CD4-positive, alpha-beta T cell treated with Interleukin-15 for 1 hour (primary cell): ENCODE results near the gene MPZL2.

Source experiments
- DNase-seq: peaks from one replicate; pipeline ENCODE4 v3.0.0-alpha.2; 2020

MPZL2 gene

DNA sequence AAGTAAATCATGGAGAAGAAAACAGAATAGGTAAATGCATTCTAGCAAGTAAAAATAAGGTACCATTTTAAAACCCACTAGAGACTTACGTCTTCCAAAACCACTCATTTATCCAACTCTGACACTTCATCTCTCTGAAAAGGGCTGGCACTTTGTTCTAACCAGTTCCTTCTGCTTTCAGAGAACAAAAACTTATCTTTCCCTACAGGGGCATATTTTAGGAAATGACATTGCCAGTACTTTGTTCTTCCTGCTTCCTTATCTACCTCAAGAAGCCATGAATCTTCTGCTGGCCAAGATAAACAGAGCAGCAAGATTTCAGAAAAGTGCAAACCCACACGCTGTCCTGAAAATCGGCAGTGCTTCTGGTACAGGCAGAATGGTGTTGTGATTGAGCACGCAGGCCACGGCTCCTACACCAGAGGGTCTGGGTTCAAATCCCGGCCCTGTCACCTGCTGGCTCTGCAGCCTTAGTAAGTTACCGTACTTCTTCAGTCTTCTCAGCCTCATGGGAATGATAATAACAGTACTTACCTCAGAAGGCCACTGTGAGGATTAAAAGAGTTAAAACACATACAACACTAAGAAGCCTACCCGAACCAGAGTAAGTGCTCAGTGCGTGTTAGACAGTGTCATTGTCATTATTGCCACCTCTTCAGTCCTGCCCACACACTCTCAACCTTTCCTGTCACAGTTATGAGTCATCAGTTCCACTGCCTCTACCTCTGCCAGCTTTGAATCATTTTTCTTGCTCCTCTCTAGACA lies 22.9 kb downstream of the MPZL2 start:
- peak; percentile 66 for DNase-seq

DNA sequence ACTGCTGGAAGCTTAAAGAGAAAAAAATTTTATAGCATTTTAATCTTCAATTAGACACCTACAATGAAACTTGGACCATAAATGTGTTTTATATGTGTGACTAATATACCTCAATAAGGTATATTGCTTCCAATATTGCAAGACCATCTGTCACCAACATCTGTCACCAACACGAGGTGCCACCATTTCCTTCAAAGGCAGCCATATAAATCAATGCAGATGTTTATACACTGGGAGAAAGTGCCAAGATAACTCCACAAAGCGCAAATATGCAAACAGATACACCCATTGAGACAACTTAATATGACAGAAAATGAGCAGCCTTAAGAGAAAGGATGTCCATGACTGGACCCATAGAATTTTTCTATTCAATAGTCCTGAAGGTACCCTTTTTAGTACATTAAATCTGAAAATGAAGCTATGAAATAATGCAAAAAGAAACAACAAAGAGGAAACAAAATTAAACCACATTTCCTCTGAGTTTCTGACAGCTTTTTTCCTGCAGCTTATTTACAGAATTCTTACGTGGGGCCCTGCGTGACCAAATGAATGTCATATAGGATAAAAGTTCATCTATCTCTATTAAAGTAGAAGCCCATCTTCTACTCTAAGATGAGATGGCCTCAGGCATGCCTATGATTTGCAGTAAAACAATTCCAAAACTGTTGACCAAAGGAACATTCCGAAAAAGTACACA lies 24.4 kb downstream of the MPZL2 start:
- no peak for DNase-seq

DNA sequence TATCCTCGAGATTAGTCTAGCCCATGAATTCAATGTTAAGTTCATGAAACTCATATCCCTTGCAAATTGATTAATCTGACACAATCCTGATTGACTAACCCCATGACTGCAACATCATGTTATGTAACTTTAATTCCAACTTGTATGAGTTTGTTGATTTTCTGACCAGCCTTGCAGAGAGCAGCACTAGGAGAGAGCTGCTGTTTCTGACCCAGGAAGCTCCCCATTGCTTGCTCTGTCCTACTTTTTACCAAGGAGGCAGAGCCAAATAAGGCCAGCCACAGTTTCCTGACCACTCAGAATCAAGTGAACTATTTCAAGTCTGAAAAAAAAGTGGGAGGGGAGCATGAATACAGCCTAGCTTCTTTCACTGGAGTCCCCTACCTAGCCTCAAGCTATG lies 25.2 kb downstream of the MPZL2 start:
- no peak for DNase-seq

DNA sequence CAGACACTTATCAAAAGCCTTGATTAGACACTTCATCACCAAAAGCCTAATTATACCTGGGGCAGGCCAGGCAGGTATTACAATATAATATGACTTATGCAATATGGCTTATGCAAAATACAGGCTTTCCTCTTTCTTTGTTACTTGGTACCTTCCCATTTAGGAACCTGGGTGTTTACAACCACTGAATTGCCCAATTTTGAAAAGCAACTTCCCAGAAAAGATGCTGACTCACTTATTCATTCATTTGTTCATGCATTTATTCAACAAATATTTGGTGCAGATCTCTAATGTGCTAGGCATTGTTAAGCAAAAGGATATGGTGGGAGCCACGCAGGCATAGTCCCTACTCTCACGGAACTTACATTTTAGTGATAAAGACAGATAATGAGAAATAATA lies 25.7 kb downstream of the MPZL2 start:
- no peak for DNase-seq

DNA sequence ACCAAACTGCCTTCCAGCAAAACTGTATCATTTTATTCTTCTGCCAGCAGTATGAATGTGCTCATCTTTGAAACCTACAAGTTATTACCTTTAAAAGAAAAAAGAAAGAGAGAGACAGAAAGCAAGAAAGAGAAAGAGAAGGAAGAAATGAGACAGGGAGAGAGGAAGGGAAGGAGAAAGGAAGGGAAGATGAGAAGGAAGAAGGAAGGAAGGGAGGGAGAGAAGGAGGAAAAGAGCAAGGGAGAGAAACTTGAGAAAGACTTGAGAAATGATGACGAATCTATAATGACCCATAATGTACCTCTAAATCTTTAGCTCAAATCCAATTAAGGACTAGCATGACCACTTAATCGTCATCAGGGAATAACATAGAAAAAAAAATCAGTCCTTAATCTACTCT lies 27.9 kb downstream of the MPZL2 start:
- DNase-seq: no peak

DNA sequence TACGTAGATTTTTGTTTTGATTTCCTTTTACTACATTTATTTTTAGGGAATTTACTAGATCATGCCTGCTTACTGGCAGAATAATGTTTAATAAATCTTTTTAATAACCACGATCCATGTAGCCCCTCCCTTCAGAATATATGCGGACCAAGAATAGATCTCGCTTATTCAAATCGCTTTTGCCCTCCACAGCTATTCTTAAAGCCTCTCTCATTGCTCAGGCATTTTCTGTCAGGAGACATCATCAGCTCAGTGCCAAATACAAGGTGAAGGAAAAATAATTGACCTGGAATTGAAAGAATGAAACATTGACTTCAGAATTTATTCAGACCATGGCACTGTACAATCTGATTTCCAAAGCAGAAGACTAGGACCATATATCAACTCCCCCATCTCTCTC lies 29.3 kb downstream of the MPZL2 start:
- no peak for DNase-seq

DNA sequence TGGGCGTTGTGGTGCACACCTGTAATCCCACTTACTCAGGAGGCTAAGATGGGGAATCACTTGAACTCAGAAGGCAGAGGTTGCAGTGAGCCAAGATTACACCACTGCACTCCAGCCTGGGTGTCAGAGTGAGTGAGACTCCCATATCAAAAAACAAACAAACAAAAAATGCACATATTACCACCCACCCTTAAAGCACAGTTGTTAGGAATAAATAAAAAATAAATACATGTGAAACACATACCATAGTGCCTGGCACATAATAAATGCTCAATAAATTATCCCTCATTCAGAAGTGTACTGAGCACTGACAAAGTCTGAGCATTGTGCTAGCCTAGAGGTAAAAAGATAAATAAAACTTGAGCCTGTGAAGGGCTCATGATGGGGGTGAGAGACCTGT lies 30.2 kb downstream of the MPZL2 start:
- DNase-seq: no peak

DNA sequence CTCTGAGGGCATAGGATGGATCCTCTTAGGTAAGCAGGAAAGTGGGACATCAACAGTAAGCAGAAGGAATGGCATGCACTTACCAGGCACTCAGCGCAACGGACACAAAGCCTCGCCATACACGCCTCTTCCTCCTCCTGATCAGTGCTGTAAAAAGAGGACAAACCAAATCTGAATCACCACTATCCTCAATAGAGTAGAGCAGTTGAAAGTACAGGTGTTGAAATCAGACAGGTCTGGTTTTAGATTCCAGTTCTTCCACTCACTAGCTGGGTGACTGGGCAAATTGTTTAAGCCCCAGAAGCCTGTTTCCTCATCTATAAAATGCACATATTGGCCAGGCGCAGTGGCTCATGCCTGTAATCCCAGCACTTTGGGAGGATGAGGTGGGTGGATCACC lies 30.7 kb downstream of the MPZL2 start:
- DNase-seq: no peak

DNA sequence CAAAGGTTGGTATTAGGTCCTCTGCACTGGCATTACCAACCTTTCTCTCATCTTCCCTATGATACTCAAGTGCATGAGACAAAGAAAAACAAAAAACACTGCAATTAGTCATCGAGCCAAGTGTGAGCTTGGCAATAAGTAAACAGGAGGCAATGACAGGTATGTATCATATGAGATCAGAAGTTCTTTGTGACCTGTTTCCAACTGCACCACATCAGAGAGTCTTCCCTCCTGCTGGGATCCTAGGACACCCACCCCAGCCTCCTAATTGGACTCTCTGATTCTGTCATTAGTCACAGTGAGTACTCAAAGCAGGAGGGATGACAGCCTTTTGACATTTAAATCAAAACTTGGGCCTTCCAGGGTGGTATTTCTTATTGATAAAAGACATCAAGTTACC lies 31.4 kb downstream of the MPZL2 start:
- DNase-seq: no peak

DNA sequence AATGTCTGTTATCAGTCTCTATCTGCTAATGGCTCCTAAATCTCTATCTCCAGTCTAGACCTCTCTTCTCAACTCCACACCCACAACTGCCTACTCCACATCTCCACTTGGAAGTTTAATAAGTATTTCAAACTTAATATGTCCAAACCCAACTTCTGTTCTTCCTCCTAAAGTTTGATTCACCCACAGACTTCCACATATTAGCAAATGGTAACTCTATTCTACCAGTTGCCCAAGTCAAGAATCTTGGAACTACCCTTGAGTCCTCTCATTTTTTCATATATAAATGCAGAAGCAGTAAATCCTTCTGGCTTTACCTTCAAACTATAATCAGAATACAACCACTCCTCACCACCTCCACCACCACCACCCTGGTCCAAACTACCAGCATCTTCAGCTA lies 32.6 kb downstream of the MPZL2 start:
- no peak for DNase-seq

DNA sequence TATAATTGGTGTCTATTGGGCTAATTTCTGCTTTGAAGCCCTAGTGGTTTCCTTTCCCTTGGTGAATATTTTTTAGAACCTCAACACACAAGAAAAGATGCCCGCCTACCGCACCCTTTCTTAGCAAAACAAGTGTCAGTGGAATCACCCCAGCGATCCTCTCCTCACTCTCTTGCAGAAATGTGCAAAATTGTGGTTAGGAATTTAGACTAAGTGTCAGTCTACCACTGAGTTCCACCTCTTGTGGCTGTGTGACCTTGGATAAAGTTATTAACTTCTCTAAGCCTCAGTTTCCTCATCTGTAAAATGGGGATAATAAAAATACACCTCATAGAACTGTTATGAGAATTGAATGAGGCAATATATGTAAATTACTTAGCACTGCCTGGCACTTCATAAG lies 34.0 kb downstream of the MPZL2 start:
- DNase-seq: peak; percentile 48

DNA sequence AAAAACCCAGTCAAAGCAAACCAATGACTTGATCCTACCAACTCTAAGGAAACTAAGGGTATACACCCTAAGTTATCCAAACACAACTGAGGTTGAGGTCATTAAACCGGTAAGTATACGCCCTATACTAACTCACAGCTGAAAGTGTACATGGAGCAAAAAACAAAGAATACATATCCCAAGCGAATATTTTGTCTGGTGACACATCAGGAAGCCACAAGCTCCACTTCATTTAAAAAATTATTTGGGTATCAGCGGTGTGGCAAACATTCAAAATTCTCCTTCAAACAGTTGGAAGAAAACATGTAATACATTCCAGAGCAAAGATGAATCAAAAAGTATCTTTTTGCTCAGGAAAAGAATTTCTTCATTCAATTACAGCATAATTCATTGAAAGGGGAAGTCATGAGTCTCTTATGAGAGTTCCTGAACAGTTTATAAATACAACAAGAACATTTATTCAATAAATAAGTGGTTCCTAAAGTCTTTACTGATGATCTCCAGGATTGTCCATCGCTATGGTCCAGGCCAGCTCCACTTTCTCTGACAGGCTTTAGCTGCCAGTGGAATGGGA lies 34.7 kb downstream of the MPZL2 start:
- DNase-seq: no peak

DNA sequence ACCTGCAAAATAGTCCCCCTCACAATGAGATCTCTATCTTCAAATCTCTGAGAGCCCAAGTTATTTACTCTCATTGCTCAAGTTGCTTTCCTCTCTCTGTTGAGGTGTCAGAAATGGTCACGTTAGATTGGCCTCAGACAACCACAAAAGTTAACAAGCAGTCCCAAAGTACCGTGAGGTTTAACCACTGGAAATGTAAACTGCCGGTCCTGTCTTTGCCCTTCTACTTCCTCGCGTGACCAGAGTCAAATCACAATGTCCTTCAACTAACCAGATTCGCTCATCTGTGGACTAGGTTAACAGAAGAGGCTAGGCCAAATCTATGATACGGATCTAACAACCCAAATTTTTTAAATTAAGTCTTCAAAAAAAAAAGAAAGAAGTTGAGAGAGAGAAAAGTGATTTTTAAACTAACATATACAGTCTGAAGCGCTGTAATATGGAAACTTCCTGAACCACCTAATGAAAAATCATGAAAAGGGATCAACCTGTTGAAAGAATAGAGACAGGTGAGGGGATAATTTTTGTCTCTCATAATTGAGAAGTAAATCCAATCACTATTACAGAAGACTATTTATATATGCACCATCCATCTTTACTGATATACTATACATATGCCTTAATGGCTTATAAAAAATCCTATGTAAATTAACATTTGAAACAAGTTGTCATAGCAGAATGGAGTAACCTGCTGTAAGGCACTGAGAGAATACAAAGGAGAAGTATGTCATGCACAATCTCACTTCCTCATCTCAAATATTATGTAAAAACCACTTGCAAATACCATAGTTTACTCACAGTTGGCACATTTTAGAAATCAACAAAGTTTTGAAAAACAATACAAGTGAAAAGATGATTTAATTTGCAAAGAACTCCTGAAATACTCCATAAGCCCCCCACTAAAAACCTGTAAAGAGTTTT lies 36.0 kb downstream of the MPZL2 start:
- DNase-seq: no peak

DNA sequence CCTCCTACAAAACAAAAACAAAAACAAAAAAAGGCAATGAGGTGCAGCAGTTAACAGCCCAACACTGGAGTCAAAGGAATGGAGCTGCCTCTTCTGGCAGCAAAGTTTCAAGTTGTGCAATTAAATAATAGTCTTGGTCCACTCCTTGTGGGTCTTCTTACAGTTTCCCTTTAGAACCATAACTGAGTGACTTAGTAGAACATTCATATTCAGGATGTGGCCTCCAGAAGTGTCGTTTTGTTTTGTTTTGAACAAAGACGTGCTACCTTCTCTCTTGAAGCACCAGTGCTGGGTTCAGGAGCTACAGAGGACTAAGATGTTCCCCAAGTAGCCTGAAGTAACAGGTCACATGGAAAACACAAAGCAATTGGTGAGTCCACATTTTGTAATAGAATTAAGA lies 37.3 kb downstream of the MPZL2 start:
- no peak for DNase-seq

DNA sequence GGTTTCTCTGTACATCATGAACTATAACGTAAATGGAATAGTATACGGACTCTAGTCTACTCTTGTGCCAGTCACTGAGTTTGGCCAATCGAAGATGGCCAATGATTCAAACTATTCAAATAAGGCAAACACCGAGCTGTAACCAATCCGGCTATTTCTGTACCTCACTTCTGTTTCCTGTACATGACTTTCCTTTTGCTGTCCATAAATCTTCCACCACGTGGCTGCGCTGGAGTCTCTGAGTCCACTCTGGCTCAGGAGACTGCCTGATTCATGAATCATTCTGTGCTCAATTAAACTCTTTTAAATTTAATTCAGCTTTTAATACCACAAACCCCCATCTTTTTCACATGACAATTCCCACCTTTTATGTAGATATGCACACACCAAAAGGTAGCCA lies 37.8 kb downstream of the MPZL2 start:
- peak; percentile 32 for DNase-seq

DNA sequence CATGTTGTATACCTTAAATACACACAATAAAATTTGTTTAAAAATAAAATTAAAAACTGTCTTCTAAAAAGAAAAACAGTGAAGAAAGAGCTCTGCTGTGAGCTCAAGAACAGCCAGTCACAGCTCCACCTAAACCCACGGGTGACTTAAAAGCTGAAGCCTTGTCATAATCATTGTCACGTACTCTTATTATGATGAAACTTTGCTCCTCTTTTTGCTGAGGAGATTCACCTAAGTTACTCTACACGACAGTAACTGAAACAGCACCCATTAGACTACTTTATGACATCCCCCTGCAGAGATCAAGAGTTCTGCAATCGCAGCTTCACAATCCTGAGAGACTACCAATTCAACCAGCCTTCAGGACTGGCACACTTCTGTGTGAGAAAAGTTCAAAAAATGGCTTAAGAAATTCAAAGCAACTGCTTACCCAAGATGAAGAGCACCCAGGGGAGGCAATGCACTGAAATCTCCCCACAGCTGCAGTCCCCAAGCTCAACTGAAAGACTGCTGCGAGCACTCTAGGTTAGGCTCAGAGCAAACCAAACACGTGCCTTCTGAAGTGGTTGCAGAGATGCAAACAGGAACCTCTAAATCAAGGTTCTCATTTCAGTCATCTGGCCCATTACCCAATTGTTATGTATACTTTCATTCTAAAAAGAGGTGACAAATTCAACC lies 39.4 kb downstream of the MPZL2 start, which contains the start of gene JAML:
JAML (minus strand) TSS at position 501 of the 678 bp plus-strand sequence. CDS start 10,145 bp downstream, outside the sequence.
- DNase-seq: peak; percentile 69

DNA sequence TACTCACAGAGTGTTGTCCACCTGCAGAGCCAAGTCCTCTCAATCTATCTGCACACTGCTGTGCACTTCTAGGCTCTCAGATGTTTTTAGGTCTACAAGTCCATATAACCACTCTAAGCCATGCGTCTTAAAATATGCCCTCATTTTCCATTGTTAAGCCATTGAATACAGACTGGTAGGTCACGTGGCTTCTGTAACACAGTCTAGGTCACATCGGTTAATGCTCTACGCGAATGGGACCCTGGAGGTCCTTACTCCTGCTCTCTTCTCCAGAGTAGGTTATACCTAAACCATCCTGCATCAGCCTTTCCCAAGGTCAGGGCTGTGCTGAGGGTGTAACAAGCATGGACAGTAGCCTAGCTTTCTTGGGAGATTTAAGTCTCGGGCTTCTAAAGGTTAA lies 40.1 kb downstream of the MPZL2 start:
- DNase-seq: no peak

DNA sequence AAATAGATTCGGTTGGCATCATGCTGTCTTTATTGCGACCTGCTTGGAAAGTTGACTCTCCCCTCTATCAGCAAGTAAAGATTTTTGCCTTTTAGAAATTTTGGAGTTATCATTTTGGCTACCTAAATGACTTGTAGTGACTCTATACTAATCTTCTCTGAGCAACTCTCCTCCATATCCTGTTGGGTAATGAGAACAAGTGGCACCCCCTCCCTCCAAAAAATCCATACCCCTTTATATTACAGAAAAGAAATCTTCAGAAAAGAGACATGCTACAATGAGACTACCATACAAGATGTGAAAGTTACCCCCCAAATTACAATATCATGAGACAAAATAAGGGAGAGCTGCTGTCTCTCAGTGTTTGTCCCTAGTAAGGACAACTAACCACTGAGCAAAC lies 40.5 kb downstream of the MPZL2 start:
- DNase-seq: no peak

DNA sequence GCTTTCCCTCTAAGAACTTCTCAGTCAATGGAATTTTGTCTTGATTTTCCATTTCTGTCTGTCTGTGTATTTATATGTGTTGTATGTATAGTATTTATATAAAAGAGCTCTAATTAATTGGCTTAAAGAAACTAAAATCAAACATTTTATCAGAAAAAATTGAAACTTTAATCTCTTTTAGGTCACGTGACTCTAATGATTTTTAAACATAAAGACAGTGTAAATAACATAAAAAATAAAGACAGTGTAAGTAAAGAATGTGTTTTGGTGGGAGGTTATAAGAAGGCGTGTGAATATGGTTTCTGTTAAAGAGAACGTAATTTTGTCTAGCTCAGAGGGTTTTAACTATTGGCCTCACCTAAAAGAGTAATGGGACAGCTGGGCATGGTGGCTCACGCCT lies 41.7 kb downstream of the MPZL2 start:
- no peak for DNase-seq

DNA sequence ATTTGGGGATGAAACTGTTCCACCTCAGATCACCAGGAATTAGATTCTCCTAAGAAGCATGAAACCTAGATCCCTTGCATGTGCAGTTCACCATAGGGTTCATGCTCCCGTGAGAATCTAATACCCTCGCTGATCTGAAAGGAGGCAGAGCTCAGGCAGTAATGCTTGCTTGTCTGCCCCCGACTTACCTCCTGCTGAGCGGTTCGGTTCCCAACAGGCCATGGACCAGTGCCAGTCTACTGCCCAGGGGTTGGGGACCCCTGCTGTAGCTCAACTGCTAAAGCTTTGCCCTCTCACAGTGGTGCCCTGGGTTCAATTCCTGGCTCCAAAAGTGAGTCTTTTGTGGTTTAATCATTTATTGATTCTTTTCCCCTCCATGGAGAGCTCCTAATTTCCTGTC lies 42.7 kb downstream of the MPZL2 start:
- no peak for DNase-seq

DNA sequence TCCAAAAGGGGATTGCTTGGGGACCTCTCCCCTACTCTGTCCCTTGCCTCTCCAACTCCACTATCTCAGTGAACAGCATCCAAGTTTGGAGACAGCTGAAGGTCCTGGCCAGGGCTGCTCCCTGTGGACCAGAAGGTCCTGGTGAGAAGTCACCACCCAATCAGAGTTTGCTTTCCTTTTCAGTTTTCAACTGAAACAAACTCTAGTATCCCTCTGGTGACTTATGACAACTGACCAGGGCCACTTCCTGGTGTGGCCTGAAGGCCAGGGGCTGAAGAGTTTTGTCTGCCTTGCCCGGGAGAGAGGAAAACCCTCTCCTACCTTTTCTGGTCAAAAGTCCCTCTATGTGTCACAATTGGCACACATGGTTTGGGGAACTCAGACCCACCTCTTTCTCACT lies 44.4 kb downstream of the MPZL2 start:
- no peak for DNase-seq

DNA sequence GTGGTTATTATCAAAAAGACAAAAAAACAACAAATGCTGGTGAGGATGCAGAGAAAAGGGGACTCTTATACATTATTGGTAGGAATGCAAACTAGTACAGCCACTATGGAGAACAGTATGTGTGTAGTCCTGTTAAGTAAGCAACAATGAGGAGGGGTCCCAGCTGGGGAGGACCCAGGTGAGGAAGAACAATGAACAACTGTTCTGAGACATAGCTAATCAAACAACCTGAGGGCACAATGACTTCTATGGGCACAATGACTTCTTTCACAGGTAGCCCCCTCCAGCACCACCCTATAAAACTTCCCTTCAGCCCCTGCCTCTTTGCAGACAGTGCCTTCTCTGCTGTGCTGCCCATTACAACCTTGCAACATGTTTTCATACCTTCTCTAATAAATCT lies 44.9 kb downstream of the MPZL2 start:
- DNase-seq: no peak

DNA sequence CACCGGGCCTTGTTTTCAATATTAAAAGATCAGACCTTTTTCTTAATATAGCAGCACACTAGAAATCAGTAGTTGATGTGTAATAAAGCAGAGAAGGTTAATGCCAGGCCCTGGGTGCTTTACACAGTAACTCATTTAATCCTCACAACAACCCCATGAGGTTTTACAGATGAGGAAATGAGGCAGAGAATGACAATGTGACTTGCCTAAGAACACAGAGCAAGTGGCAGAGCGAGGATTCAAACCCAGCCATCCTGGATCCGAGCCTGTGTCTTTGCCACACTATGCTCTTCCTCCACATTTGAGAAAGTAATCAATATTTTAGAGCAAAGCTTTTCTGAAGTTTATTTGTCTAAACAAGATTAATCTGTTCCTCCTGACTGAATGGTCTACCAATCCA lies 46.5 kb downstream of the MPZL2 start:
- DNase-seq: no peak
